ENCODE results near the gene ATP5IF1. TPM values are rescaled to one million over a fixed set of nuclear protein-coding genes. Genes with fewer than 3 reads are reported as not detected.

The ATP5IF1 gene
- total and polyA plus RNA-seq, 11 donors, result 209 to 3,101 (median 423) TPM

GRCh38 chr1:28249866-28250295, 14.0 kb downstream of the ATP5IF1 start:
- intact Hi-C loops (cut with DNase I), result loop anchor here in 7 of 10 donors (2.0 to 10.0 kb wide), 9 partner anchors 75 to 395 kb away; partner anchors contain the start of genes MED18 (in 6 of the 7), RCC1 (in 2 of the 7), PHACTR4 (in 1 of the 7) and RNU11 (in 1 of the 7)
- 60 to 65% (median 62%) methylated on average over 4 of the region's 4 CpGs for WGBS, 4 donors
- H3K36me3 ChIP-seq, result no peaks in the 10 kb centered on the region
- no peak overlapping the region for H3K4me3 ChIP-seq
- H3K9me3 ChIP-seq, result no peaks in the 10 kb centered on the region
- peaks cover 0 to 60% (median 17%) of the 10 kb centered on the region in 12 donors for H3K4me1 ChIP-seq
- TF ChIP-seq POLR2A (IDR thresholded peaks at IDR 0.05), result no peak
- TF ChIP-seq, protein P1, sequence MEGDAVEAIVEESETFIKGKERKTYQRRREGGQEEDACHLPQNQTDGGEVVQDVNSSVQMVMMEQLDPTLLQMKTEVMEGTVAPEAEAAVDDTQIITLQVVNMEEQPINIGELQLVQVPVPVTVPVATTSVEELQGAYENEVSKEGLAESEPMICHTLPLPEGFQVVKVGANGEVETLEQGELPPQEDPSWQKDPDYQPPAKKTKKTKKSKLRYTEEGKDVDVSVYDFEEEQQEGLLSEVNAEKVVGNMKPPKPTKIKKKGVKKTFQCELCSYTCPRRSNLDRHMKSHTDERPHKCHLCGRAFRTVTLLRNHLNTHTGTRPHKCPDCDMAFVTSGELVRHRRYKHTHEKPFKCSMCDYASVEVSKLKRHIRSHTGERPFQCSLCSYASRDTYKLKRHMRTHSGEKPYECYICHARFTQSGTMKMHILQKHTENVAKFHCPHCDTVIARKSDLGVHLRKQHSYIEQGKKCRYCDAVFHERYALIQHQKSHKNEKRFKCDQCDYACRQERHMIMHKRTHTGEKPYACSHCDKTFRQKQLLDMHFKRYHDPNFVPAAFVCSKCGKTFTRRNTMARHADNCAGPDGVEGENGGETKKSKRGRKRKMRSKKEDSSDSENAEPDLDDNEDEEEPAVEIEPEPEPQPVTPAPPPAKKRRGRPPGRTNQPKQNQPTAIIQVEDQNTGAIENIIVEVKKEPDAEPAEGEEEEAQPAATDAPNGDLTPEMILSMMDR (IDR thresholded peaks at IDR 0.05), result no peak
- peak overlapping the region in 7 of 12 donors; percentile 44 to 97 (median 84) for H3K27ac ChIP-seq
- H3K27me3 ChIP-seq, result peaks cover 0 to 7% (median 0%) of the 10 kb centered on the region in 9 donors
- no peak for DNase-seq
- no peak for ATAC-seq

- 77 to 82% (median 81%) methylated on average over 6 of the region's 6 CpGs for WGBS, 4 donors
- Histone ChIP-seq H3K27me3 (peaks cover 0 to 7% (median 0%) of the 10 kb centered on the region in 9 donors), H3K27ac (no peak overlapping the region), H3K4me3 (no peak overlapping the region), H3K36me3 (no peaks in the 10 kb centered on the region), H3K4me1 (peaks cover 0 to 24% (median 13%) of the 10 kb centered on the region in 12 donors), H3K9me3 (no peaks in the 10 kb centered on the region)
- DNase-seq, result no peak
- intact Hi-C loops (cut with DNase I), result loop anchor here in 2 of 10 donors (10.0 kb wide), 2 partner anchors 68 to 348 kb away; partner anchors contain the start of gene MED18 (in 1 of the 2)
- ATAC-seq, result no peak
- TF ChIP-seq, protein P1 (IDR thresholded peaks at IDR 0.05), result no peak
- TF ChIP-seq POLR2A (IDR thresholded peaks at IDR 0.05), result no peak
Observed at GRCh38 chr1:28256197-28256827, 20.4 kb downstream of the ATP5IF1 start.

DNA sequence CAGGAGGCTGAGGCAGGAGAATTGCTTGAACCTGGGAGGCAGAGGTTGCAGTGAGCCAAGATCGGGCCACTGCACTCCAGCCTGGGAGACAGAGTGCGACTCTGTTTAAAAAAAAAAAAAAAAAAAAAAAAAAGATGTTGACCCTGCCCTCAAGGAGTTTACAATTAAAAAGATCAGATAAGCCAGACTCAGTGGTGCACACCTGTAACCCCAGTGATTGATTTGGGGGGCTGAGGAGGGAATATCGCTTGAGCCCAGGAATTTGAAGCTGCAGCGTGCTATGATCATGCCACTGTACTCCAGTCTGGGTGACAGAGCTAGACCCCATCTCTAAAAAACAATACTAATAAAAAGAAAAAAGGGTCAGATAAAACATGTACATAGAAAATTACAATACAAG, 21.8 kb downstream of the ATP5IF1 start:
- DNase-seq (no peak), ATAC-seq (no peak)
- TF ChIP-seq POLR2A (IDR thresholded peaks at IDR 0.05), result no peak
- TF ChIP-seq, protein P1 (IDR thresholded peaks at IDR 0.05), result no peak
- Histone ChIP-seq H3K27ac (no peak overlapping the region), H3K9me3 (no peaks in the 10 kb centered on the region), H3K4me1 (peaks cover 0 to 30% (median 18%) of the 10 kb centered on the region in 12 donors), H3K4me3 (no peak overlapping the region), H3K27me3 (peaks cover 0 to 7% (median 0%) of the 10 kb centered on the region in 9 donors), H3K36me3 (no peaks in the 10 kb centered on the region)
- WGBS, 4 donors, result 95 to 100% (median 98%) methylated on average over 4 of the region's 4 CpGs
- intact Hi-C loops (cut with DNase I), result loop anchor here in 3 of 10 donors (2.0 to 10.0 kb wide), 3 partner anchors 67 to 347 kb away; partner anchors contain the start of gene MED18 (in 2 of the 3)

GRCh38 chr1:28258628-28259251, 22.8 kb downstream of the ATP5IF1 start:
- intact Hi-C loops (cut with DNase I), result loop anchor here in 3 of 10 donors (2.0 to 10.0 kb wide), 3 partner anchors 66 to 346 kb away; partner anchors contain the start of gene MED18 (in 2 of the 3)
- DNase-seq, result no peak
- no peaks in the 10 kb centered on the region for H3K36me3 ChIP-seq
- peak overlapping the region in 10 of 12 donors; percentile 58 to 99 (median 96) for H3K4me3 ChIP-seq
- 6 to 10% (median 8%) methylated on average over 10 to 12 of the region's 12 CpGs for WGBS, 4 donors
- no peaks in the 10 kb centered on the region for H3K9me3 ChIP-seq
- H3K27me3 ChIP-seq, result peaks cover 0 to 7% (median 0%) of the 10 kb centered on the region in 9 donors
- TF ChIP-seq, protein P1 (IDR thresholded peaks at IDR 0.05), result no peak
- no peak for TF ChIP-seq POLR2A (IDR thresholded peaks at IDR 0.05)
- H3K4me1 ChIP-seq, result peaks cover 0 to 35% (median 21%) of the 10 kb centered on the region in 12 donors
- H3K27ac ChIP-seq, result peak overlapping the region in 11 of 12 donors; percentile 30 to 91 (median 60)
- no peak for ATAC-seq
